GM10847 (cell line): ENCODE measurements around the gene CA6.

Experiments
- POLR2A ChIP-seq: IDR thresholded peaks from 2 replicates; pipeline ENCODE4 v1.6.1; 2011; ENCODE audit not compliant: insufficient read length; ENCODE audit errors: extremely low read depth

The CA6 gene

DNA sequence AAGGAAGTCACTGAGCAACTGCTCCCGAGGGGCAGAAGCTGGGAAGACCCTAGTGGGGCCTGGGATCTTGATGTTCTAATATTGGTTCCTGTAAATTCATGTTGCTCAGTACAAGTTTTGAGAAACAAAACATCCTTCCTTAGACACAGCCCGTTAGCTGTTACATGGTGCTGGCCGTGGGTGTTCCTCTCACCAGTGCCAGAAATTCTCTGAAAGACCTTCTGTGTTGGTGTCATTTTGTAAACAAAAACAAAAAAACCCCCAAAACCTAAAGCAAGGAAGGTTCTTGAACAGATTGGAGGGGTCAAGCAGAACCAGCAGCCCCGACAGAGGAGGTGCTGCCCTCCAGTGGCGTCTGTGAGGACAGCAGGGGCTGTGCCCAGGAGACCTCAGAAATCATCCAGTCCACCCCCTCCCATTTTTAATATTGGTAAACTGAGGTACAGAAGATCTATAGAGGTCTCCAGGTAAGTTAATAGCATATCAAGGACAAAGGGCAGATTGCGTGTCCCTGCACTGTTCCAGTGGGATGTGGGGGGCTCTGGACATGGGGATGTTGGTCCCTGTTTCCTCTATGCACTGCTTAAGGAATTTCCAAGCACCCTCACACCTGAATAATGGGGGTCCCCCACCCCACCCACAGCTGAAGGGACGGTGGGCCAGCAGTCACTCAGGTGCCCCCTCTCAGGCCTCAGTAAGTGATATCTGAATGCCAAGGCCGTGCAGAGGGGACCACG lies 42.4 kb downstream of the CA6 start:
- no peak for TF ChIP-seq POLR2A

DNA sequence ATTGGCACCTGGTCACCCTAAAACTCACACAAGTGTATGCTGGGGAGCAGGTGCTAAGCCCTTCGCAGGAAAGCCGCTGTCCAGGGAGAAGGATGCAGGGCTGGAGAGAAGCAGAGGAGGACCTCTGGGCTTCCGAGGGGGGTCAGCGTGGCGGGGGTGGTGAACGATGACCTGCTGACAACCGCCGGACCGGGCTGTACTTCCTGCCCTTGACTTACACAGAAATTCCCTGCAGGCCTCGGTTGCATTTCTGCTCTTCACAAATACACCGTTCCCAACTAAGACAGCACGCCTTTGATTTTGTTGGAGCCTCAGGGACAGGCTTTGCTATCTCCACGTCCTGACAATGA lies 42.9 kb downstream of the CA6 start:
- TF ChIP-seq POLR2A: no peak

DNA sequence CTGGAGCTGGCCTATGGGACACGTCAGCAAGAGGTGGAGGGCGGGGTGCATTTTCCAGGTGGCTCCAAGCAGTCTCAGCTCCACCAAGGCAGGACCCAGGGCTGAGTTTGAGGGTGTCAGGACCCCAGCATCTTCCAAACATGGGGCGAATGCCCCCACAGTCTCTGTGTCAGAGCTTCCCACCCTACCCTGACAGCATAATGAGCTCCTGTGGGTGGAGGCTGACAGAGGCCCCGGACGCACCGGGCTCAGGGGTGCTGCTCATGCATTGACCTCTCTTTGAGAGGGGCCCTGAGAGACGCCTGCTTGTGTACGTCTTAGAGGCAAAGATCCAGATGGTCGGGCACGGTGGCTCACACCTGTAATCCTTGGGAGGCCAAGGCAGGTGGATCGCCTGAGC lies 43.4 kb downstream of the CA6 start:
- TF ChIP-seq POLR2A: no peak

DNA sequence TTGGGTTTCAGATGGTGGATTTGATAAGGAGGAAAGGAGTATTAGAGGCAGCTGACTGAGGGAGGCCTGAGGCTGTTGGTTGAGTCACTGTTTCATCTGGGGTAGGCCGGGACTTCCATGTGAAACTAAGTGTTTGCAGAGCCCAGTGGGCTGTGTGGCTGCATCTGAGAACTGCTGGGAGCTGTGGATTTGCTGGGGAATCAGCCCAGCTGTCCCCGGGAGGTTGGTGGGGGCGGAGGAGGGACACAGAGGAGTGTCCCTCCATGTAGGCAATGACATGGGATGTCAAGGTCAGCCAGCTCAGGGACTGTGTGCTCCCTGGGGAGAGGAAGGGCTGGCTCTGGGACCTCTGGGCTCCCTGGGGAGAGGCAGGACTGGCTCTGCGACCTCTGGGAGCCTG lies 44.2 kb downstream of the CA6 start:
- no peak for TF ChIP-seq POLR2A

DNA sequence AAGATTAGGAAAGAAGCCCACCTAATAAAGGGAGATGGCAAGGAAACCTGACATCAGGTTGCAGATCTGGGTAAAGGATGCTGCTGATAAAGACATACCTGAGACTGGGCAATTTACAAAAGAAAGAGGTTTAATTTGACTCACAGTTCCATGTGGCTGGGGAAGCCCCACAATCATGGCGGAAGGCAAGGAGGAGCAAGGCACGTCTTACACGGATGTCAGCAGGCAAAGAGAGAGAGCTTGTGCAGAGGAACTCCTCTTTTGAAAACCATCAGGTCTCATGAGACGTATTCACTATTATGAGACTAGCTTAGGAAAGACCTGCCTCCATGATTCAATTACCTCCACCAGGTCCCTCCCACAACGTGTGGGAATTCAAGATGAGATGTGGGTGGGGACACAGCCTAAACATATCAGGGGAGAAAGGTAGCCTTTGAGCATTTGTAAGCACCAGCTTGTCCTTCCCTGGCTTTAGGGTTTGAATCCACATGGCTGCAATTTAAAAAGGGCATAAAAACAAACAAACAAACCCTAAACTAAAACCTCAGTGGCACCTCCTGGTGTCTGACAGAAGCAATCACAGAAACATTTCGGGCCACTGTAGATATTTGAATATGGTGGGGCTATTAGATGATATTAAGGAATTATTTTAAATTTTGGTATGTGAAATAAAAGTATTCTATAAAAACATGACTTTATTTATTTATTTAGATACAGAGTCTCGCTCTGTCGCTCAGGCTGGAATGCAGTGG lies 47.4 kb downstream of the CA6 start:
- no peak for TF ChIP-seq POLR2A

DNA sequence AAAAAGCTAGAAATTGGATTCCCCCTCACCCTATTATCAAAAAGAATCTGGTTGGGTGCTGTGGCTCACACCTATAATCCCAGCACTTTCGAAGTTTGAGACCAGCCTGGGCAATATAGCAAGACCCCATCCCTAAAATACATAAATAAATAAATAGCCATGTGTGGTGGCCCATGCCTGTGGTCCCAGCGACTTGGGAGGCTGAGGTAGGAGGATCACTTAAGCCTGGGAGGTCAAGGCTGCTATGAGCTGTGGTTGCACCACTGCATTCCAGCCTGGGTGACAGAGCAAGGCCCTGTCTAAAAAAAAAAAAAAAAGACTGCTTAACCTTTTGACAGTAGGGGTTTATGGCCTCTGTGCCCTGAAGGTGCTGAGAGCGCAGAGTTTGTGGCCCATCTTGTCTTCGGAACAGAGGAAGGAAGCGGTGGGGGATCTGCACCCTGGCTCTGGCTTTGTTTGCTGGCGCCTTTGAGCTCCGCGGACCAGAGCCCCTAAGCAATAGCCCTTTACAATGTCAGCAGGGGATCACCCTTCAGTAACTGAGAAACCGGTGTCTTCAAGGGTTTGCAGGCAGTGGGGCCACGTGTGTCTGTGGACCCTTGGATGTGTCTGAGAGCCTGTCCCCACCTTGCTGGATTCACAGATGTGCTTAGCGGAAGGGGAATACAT lies 58.5 kb downstream of the CA6 start:
- TF ChIP-seq POLR2A: no peak

DNA sequence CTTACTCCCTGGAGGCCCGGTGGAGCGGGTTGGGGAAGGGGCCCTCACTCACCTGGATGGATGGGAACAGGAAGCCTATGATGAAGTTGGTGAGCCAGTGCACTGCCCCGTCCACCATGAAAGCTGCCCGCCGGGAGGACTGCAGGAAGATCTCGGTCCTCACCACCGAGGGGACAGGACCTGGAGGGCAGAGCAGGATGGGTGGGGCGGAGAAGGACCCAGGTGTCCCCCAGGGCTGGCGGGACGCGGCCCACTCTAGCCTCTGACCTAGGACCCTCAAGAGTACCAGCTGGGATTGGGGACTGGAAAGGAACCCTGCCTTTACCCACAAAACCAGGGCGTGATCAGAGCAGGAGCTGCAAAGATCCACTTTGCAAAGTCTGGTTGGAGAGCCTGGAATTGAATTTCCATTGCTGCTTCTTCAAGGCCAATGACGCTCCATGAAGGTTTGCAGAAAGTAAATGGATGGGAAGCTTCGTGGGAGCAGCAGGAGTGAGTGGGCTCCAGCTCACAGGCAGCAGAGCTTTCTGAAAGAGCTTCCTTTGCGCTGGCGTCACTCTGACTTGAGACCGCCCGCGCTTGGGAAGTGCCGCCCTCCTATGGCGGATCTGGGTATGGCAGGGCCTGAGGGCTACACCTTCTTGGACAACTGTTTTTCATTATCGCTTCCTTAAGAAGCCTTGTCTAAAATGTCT lies 59.2 kb downstream of the CA6 start:
- TF ChIP-seq POLR2A: no peak

DNA sequence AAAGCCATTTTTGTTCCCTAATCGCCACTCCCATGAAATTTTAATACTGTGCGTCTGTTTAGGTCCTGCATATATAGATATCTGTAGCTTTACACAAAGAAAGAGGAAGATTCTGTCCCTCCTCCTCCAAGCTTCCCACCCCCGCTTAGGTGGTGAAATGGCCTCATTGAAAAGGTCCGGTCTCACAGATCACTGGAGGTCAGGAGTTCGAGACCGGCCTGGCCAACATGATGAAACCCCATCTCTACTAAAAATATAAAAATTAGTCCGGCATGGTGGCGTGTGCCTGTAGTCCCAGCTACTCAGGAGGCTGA lies 59.7 kb downstream of the CA6 start:
- TF ChIP-seq POLR2A: no peak

DNA sequence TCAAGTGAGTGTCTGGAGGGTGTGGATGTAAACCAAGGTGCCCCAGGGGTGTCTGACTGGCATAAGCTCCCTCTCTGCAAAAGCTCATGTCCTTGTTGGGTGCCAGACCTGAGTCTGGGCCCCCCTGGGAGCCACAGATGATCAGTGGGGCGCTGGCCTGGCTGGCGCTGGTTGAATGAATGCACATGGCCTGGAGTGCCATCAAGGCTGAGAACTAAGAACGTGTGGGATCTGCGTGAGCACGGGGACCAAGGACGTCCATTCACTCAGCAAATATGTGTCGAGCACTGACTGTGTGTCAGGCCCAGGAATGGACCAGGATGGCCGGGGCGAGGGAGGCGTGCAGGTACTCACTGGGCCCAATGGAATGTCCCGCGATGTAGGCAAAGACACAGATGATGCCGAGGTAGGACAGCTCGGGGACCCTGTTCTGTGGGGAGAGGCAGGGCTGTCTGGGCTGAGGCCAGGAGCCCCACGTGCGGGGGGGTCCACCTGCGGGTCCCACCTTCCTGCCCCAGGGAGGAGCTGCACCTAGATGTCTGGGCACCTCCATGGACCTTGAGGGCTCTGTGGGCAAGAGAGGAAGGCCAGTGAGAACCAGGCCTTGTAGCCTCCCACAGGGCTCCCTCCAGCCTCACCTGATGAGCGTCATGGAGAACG lies 61.4 kb downstream of the CA6 start:
- TF ChIP-seq POLR2A: no peak

DNA sequence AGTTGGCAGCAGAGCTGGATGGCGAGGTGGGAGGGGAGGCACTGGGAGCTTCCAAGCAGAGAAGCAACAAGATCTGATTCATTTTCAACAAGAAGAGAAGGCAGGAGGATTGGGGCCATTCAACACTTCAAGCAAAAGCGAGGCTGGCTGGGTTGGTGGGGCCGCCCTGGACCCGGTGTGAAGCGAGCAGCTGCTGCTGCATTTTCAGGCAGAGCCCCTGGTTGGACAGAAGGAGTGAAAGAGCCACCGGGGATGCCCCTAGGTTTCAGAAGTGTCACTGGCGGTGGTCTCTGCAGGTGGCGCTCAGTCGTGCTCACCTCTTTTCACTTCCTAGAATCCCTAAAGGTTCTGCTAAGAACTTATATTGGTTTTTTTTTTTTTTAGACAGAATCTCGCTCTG lies 62.6 kb downstream of the CA6 start:
- TF ChIP-seq POLR2A: no peak

DNA sequence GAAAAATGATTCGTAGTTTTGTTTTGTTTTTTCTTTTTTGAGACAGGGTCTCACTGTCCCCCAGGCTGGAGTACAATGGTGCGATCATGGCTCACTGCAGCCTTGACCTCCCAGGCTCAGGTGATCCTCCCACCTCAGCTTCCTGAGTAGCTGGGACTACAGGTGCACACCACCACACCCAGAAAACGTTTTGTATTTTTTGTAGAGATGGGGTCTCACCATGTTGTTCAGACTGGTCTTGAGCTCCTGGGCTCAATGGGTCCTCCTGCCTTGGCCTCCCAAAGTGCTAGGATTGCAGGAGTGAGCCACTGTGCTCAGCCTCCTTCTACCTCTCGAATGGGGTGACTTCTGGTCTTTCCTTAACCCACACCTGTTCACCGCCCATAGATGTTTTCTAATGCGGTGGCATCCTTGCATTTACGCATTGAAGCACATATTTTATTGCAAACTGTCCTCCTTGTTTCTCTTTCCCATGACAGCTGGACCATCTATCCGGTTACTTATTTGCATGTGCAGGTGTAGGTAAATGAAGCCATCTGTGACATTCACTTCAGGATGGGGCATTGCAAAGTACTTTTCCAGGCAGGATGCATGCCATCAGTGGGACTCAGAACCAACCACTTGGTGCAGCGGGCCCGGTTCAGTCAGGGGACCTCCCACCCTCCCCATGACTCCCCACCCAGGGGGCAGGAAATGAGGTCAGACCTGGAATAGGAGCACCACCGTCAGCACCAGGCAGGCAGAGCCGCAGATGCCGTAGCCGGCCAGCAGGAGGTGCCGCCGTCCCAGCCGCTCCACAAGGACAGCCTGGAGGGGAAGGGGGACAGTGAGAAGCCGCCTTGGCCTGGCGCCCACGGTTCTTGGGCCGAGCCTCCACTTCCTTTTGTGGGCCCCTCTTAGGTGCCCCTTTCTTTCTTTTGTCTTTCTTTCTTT lies 64.0 kb downstream of the CA6 start:
- peak; percentile 13 for TF ChIP-seq POLR2A

DNA sequence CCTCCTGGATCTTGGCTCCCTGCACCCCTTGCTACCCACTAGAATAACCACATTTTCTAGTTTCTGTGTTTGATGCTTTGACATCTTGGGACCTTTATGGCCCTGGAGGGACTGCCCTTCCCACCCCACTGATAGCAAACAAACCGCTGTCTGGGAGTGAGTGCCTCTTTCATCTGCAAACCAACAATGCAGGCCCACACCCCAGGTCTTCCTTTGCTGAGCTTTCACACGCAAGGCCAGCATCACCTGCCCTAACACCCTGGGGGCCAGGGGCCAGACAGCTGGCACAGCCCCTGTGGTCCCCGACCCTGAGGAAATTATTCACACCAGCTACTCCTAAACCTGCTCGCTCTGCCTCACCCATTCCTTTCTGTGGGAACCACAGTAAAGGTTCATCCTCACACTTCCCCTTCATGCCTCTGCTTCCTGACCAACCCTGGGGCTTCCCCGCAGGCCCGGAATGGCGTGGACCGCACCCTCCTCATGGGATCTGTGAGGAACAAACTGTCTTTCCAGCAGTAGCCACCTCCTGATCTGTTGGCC lies 65.2 kb downstream of the CA6 start:
- no peak for TF ChIP-seq POLR2A

DNA sequence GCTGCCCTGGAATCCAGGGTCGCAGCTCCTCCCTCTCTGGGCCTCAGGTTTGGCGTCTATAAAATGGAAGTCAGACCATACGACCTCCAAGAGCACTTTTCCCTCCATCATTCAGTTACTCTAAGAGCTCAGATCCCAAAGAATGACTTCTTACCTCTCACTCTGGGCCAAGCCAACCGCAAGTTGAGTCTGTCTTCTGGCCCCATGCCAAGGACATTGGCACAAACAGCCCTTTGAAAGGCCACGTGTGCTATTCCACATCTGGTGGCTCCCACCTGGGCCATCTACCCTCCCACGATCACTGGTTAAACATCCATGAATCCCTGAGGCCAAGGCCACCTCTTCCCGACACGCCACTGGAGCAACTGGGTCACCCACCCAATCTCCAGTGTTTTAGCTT lies 68.2 kb downstream of the CA6 start:
- no peak for TF ChIP-seq POLR2A
